A549 (cell line): Measurements from ENCODE around the gene PALLD.

Experiments
- BHLHE40 ChIP-seq: IDR thresholded peaks from 2 replicates; pipeline ENCODE4 v1.6.1; 2012; ENCODE audit warnings: low read depth, low read length, inconsistent platforms
- CHD2 ChIP-seq: fragments of 150-350 bp; IDR thresholded peaks from 2 replicates; pipeline ENCODE4 v1.6.1; 2014; ENCODE audit warnings: low read length; ENCODE audit not compliant: partially characterized antibody
- CTCF ChIP-seq: fragments of >200 bp; sonication (Bioruptor Twin); formaldehyde crosslinking; IDR thresholded peaks from 3 replicates; pipeline ENCODE4 v1.5.1; 2016
- EHMT2 ChIP-seq: fragments of 200-600 bp; sonication (generic); IDR thresholded peaks from 2 replicates; pipeline ENCODE4 v1.6.1; 2016; ENCODE audit warnings: antibody characterized with exemption, low read depth, mild to moderate bottlenecking, moderate library complexity
- JUN ChIP-seq, 2 experiments: fragments of >200 bp; sonication (Bioruptor Twin); formaldehyde crosslinking; IDR thresholded peaks; 2 replicates in 1 of 2; 3 replicates in 1 of 2; pipeline ENCODE4 v1.6.1; 2016 to 2017
- MAZ ChIP-seq: fragments of 150-350 bp; IDR thresholded peaks from 2 replicates; pipeline ENCODE4 v1.6.1; 2014; ENCODE audit warnings: antibody characterized with exemption, low read depth, low read length, borderline replicate concordance
- NPAS2 ChIP-seq: fragments of 250-450 bp; sonication (Bioruptor Pico); IDR thresholded peaks from 2 replicates; pipeline ENCODE4 v1.8.0; 2022; ENCODE audit warnings: mild to moderate bottlenecking, moderate library complexity, borderline replicate concordance
- POLR2A ChIP-seq: IDR thresholded peaks from 2 replicates; pipeline ENCODE4 v1.6.1; 2012; ENCODE audit warnings: mild to moderate bottlenecking, low read length
- POLR2AphosphoS2 ChIP-seq: conservative IDR thresholded peaks from 2 replicates; pipeline ENCODE4 v1.6.1; 2012; ENCODE audit warnings: low read length, improper control_type of control experiment, inconsistent platforms
- RAD21 ChIP-seq, 2 experiments: fragments of >200 bp in 1 of 2; sonication (Bioruptor Twin) in 1 of 2; formaldehyde crosslinking in 1 of 2; IDR thresholded peaks in 1 of 2; conservative IDR thresholded peaks in 1 of 2; 2 replicates in 1 of 2; 3 replicates in 1 of 2; pipeline ENCODE4 v1.6.1; 2012 to 2018; ENCODE audit warnings: inconsistent platforms in 1 of 2
- REST ChIP-seq: fragments of 200-600 bp; sonication (generic); IDR thresholded peaks from 2 replicates; pipeline ENCODE4 v1.6.1; 2016; ENCODE audit warnings: antibody characterized with exemption, mild to moderate bottlenecking, moderate library complexity
- ZSCAN20 ChIP-seq: fragments of 250-450 bp; sonication (Bioruptor Pico); IDR thresholded peaks from 2 replicates; pipeline ENCODE4 v1.8.0; 2022; ENCODE audit warnings: mild to moderate bottlenecking, moderate library complexity

- TF ChIP-seq CTCF, result no peak
- no peak for TF ChIP-seq POLR2AphosphoS2
- TF ChIP-seq MAZ, result no peak
- TF ChIP-seq JUN (IDR thresholded peaks at IDR 0.05), result no peak
- TF ChIP-seq EHMT2, result no peak
- no peak for TF ChIP-seq NPAS2 (CRISPR knock-in tag)
- no peak for TF ChIP-seq CHD2
- TF ChIP-seq POLR2A, result no peak
- no peak for TF ChIP-seq BHLHE40
- TF ChIP-seq RAD21 (conservative IDR thresholded peaks at IDR 0.05 in 1 of 2, IDR thresholded peaks at IDR 0.05 in 1 of 2), result no peak
- no peak for TF ChIP-seq REST
- TF ChIP-seq ZSCAN20, result no peak
Measured at GRCh38 chr4:168711197-168712140, 214.6 kb downstream of the PALLD start.
